Muscle layer of colon (tissue), 2 donors: Measurements from ENCODE around the gene HPSE.

Source experiments
- H3K27ac ChIP-seq: one replicate; pipeline ENCODE4 v1.7.0; 2013; ENCODE audit warnings: low read depth, mild to moderate bottlenecking, low read length, moderate library complexity
- H3K27me3 ChIP-seq, 2 donors: one replicate each; pipeline ENCODE4 v1.7.0; 2013; ENCODE audit warnings: low read length in 2 of 2, mild to moderate bottlenecking in 2 of 2; ENCODE audit not compliant: insufficient read depth in 2 of 2, control insufficient read depth in 1 of 2
- H3K36me3 ChIP-seq: one replicate; pipeline ENCODE4 v1.7.0; 2013; ENCODE audit warnings: mild to moderate bottlenecking, low read length; ENCODE audit not compliant: insufficient read depth
- H3K4me1 ChIP-seq: one replicate; pipeline ENCODE4 v1.7.0; 2013; ENCODE audit warnings: mild to moderate bottlenecking, low read length; ENCODE audit not compliant: insufficient read depth
- H3K4me3 ChIP-seq, 2 donors: one replicate each; pipeline ENCODE4 v1.7.0; 2013; ENCODE audit warnings: low read length in 2 of 2, low read depth in 1 of 2, mild to moderate bottlenecking in 1 of 2, moderate library complexity in 1 of 2
- H3K9ac ChIP-seq: one replicate; pipeline ENCODE4 v1.7.0; 2013; ENCODE audit warnings: low read length
- H3K9me3 ChIP-seq: one replicate; pipeline ENCODE4 v1.7.0; 2013; ENCODE audit warnings: mild to moderate bottlenecking, low read length
- donor health status: abdominal sarcoma.
- donor health status: Adenocarcinoma of cecum.

Gene HPSE

DNA sequence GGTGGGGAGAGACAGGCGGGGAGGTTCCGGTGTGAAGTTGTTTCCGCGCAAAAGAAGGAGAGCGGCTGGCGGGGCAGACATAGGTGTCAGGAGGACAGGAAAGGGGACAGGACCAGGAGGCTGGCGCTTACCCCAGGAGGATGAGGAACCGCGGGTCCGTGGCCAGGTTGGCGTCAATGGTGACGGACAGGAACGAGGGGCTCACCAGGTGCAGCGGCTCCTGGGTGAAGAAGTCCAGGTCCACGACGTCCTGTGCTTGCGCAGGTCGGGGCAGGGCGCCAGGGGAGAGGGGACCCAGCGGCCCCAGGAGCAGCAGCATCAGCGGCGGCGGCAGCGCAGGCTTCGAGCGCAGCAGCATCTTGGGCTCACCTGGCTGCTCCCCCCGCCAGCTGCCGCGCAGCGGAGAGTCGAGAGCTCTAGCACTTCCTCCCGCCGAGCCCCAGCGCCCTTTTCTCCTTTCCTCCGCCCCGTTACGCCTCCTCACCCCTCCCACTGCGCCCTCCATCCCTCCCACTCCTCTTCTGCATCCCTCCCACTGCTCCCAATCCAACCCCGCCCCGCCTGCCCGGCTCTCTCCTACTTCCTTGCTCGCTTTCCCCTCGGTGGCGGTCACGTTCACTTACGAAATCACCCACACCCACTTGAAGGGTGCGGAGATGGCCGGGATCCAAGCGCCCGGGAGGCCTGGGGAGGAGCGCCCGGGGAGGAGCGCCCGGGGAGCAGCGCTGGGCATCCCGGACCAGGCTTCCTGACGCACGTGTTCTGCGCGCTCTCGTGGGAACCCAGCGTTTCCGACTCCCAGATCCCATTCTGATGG is at the start of gene HPSE:
HPSE (minus strand) TSS at position 424 of the 817 bp plus-strand sequence; CDS start at position 358, 66 bp downstream.
- H3K4me1 ChIP-seq = peaks cover 5% of the 10 kb centered on the region
- H3K4me3 ChIP-seq = peak within 1 kb of the TSS; percentile 38 to 50
- H3K36me3 ChIP-seq = no peaks in the 10 kb centered on the region
- H3K9ac ChIP-seq = no peak within 1 kb of the TSS
- no peak within 1 kb of the TSS for H3K27ac ChIP-seq
- H3K27me3 ChIP-seq = peaks cover 4 to 13% of the 10 kb centered on the region in 2 donors
- no peaks in the 10 kb centered on the region for H3K9me3 ChIP-seq

DNA sequence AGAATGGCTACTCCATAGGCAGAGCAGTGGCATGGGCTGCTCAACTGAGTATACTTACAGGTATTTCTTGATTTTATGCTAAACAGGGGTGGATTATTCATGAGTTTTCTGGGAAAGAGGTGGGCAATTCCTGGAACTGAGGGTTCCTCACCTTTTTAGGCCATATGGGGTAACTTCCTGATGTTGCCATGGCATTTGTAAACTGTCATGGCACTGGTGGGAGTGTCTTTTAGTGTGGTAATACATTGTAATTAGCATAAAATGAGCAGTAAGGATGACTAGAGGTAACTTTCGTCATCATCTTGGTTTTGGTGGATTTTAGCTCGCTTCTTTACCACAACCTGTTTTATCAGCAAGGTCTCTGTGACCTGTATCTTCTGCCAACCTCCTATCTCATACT is 48.2 kb upstream of the HPSE start:
- H3K27ac ChIP-seq = no peak overlapping the region
- H3K9ac ChIP-seq = no peak overlapping the region
- H3K27me3 ChIP-seq = no peaks in the 10 kb centered on the region
- no peaks in the 10 kb centered on the region for H3K9me3 ChIP-seq
- H3K4me1 ChIP-seq = peaks cover 13% of the 10 kb centered on the region
- no peaks in the 10 kb centered on the region for H3K36me3 ChIP-seq
- no peak overlapping the region for H3K4me3 ChIP-seq

- Histone ChIP-seq H3K27me3 (no peaks in the 10 kb centered on the region), H3K27ac (no peak overlapping the region), H3K4me3 (no peak overlapping the region), H3K9me3 (no peaks in the 10 kb centered on the region), H3K4me1 (no peaks in the 10 kb centered on the region), H3K9ac (no peak overlapping the region), H3K36me3 (no peaks in the 10 kb centered on the region)
Observed at GRCh38 chr4:83381173-83381572, 46.5 kb upstream of the HPSE start.

- Histone ChIP-seq H3K27me3 (no peaks in the 10 kb centered on the region), H3K4me1 (no peaks in the 10 kb centered on the region), H3K27ac (no peak overlapping the region), H3K9ac (no peak overlapping the region), H3K36me3 (no peaks in the 10 kb centered on the region), H3K4me3 (no peak overlapping the region), H3K9me3 (no peaks in the 10 kb centered on the region)
Observed at GRCh38 chr4:83378419-83378818, 43.8 kb upstream of the HPSE start.

- Histone ChIP-seq H3K9me3 (no peaks in the 10 kb centered on the region), H3K36me3 (no peaks in the 10 kb centered on the region), H3K4me3 (no peak overlapping the region), H3K9ac (no peak overlapping the region), H3K27ac (no peak overlapping the region), H3K27me3 (no peaks in the 10 kb centered on the region), H3K4me1 (no peaks in the 10 kb centered on the region)
Observed at GRCh38 chr4:83372931-83373330, 38.3 kb upstream of the HPSE start.

DNA sequence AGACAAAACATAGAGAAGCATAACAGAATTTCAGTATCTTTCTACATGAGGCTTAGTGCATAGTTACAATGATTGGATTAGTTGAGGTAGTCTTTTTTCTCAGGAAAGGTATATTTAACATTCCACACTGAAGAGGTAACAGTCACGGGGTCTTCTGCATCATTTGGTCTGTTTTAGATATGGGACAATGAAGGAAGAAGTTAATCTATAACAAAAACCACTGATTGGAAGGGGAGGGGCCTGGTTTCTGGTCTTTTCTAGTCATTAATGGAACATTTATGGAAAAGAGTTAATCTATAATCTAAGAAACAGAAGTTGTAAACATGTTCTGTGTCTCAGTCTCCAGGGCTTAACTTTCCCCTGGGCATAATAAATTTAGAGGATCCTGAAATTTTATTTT is 37.3 kb upstream of the HPSE start:
- H3K4me3 ChIP-seq = no peak overlapping the region
- no peak overlapping the region for H3K9ac ChIP-seq
- no peaks in the 10 kb centered on the region for H3K4me1 ChIP-seq
- H3K27ac ChIP-seq = no peak overlapping the region
- no peaks in the 10 kb centered on the region for H3K27me3 ChIP-seq
- no peaks in the 10 kb centered on the region for H3K9me3 ChIP-seq
- no peaks in the 10 kb centered on the region for H3K36me3 ChIP-seq

DNA sequence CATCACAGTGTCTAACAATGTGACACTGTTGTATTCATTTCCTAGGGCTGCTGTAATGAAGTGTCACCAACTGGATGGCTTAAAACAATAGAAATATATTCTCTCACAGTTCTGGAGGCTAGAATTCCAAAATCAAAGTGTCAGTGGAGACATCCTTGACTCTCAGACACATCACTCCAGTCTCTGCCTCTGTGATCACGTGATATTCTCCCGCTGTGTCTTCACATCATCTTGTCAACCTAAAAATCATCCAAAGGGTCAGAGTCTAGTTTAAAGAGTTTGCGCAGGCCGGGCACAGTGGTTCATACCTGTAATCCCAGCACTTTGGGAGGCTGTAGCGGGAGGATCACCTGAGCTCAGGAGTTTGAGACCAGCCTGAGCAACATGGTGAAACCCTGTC is 36.6 kb upstream of the HPSE start:
- Histone ChIP-seq H3K27ac (no peak overlapping the region), H3K27me3 (no peaks in the 10 kb centered on the region), H3K4me3 (no peak overlapping the region), H3K4me1 (no peaks in the 10 kb centered on the region), H3K9me3 (no peaks in the 10 kb centered on the region), H3K36me3 (no peaks in the 10 kb centered on the region), H3K9ac (no peak overlapping the region)

- H3K27me3 ChIP-seq = no peaks in the 10 kb centered on the region
- H3K9me3 ChIP-seq = no peaks in the 10 kb centered on the region
- H3K4me1 ChIP-seq = no peaks in the 10 kb centered on the region
- H3K27ac ChIP-seq = no peak overlapping the region
- H3K9ac ChIP-seq = no peak overlapping the region
- H3K36me3 ChIP-seq = no peaks in the 10 kb centered on the region
- H3K4me3 ChIP-seq = no peak overlapping the region
Observed at GRCh38 chr4:83370640-83370906, 35.9 kb upstream of the HPSE start.

GRCh38 chr4:83369831-83370639 is 35.4 kb upstream of the HPSE start:
- Histone ChIP-seq H3K4me3 (no peak overlapping the region), H3K27ac (no peak overlapping the region), H3K9ac (no peak overlapping the region), H3K27me3 (no peaks in the 10 kb centered on the region), H3K9me3 (no peaks in the 10 kb centered on the region), H3K4me1 (no peaks in the 10 kb centered on the region), H3K36me3 (no peaks in the 10 kb centered on the region)

- Histone ChIP-seq H3K9ac (no peak overlapping the region), H3K9me3 (no peaks in the 10 kb centered on the region), H3K27ac (no peak overlapping the region)
Observed at GRCh38 chr4:83364312-83364711, 29.7 kb upstream of the HPSE start.

DNA sequence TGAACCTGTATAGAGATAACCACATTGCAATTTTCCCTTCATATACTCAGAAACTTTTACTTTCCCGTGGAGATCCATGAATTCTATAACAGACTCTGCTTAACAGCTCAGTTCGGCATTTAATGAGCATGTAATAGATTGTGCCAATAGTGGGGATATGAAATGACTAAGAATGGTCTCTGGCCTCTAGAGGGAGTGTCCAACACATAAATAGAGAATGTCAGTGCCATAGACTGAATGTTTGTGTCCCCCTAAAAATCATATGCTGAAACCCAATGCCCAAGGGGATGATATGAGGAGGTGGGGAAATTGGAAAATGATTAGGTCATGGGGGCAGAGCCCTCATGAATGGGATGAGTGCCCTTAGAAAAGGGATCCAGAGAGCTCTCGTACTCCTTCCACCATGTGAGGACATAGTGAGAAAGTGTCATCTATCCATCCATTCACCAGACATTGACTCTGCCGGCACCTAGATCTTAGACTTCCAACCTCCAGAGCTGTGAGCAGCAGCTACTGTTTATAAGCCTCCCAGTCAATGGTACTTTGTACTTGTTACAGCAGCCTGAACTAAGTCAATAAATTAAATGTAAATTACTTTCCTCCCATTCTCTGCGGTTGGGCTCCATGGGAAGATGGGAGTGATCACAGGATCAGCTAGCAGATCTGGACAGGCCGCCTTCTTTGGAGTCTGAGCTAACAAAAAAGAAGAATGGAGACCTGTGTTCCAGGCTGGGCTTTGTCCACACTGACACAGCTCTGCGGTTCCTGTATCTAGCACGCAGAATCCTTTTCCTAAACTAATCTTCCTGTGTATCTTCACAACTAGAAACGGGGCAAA is 28.1 kb upstream of the HPSE start:
- H3K27me3 ChIP-seq = no peaks in the 10 kb centered on the region
- no peaks in the 10 kb centered on the region for H3K4me1 ChIP-seq

More at GRCh38 chr4:83364312-83364711, 29.7 kb upstream of the HPSE start:
- Histone ChIP-seq H3K27me3 (no peaks in the 10 kb centered on the region), H3K36me3 (no peaks in the 10 kb centered on the region), H3K4me1 (no peaks in the 10 kb centered on the region), H3K4me3 (no peak overlapping the region)

More for the DNA sequence above, 28.1 kb upstream of the HPSE start:
- H3K9ac ChIP-seq = no peak overlapping the region
- H3K4me3 ChIP-seq = no peak overlapping the region
- no peaks in the 10 kb centered on the region for H3K36me3 ChIP-seq
- no peak overlapping the region for H3K27ac ChIP-seq
- no peaks in the 10 kb centered on the region for H3K9me3 ChIP-seq
